ENCODE results near the gene UBXN10. TPM values are rescaled to one million over a fixed set of nuclear protein-coding genes. Genes with fewer than 3 reads are reported as not detected.

Gene UBXN10
- total RNA-seq, 2 experiments from 2014 or later, result 0.22 to 0.44 TPM

GRCh38 chr1:20191266-20191825 lies 5.5 kb downstream of the UBXN10 start:
- POLR2A ChIA-PET, result no interaction called here
- H3K27me3 Mint-ChIP-seq, result peaks cover 5% of the 10 kb centered on the region
- CTCF ChIA-PET, result interaction anchor here (1.2 kb wide), 1 partner anchor 15 kb away, joined by 3 read pairs; no protein-coding TSS in a partner anchor

GRCh38 chr1:20192364-20192763 lies 6.5 kb downstream of the UBXN10 start:
- peaks cover 14% of the 10 kb centered on the region for H3K4me1 Mint-ChIP-seq (ENCODE audit: low read depth)
- peaks cover 5% of the 10 kb centered on the region for H3K27me3 Mint-ChIP-seq
- ATAC-seq (ENCODE audit: poor library complexity), result no peak
- POLR2A ChIA-PET, result no interaction called here
- H3K4me3 Mint-ChIP-seq, result no peak overlapping the region
- intact Hi-C loops (cut with DNase I, micrococcal nuclease), result loop anchor here in 1 of 2 experiments (10.0 kb wide), 1 partner anchor 218 kb away; the partner anchor contains the start of gene PLA2G2A
- no peak for DNase-seq
- Histone ChIP-seq H3K27ac (ENCODE audit: low read depth in 1 of 2, low read length in 2 of 2) (no peak overlapping the region), H3K36me3 (ENCODE audit: insufficient read depth, low read length) (no peaks in the 10 kb centered on the region), H3K27me3 (ENCODE audit: control insufficient read depth in 1 of 2, insufficient read depth in 2 of 2, low read length in 2 of 2) (peaks cover 0 to 2% of the 10 kb centered on the region in 2 experiments), H3K4me1 (ENCODE audit: insufficient read depth, low read length) (peaks cover 17% of the 10 kb centered on the region), H3K9me3 (ENCODE audit: control insufficient read depth in 1 of 2, insufficient read depth in 1 of 2, low read length in 2 of 2) (no peaks in the 10 kb centered on the region), H3K4me3 (ENCODE audit: low read length) (no peak overlapping the region)
- no peak overlapping the region for H3K27ac Mint-ChIP-seq
- H3K36me3 Mint-ChIP-seq (ENCODE audit: low read depth), result no peaks in the 10 kb centered on the region
- CTCF ChIA-PET, result no interaction called here
- TF ChIP-seq CTCF (IDR thresholded peaks at IDR 0.05), result no peak
- no peaks in the 10 kb centered on the region for H3K9me3 Mint-ChIP-seq

More at GRCh38 chr1:20191266-20191825, 5.5 kb downstream of the UBXN10 start:
- Mint-ChIP-seq H3K27ac (no peak overlapping the region), H3K4me3 (no peak overlapping the region), H3K4me1 (ENCODE audit: low read depth) (peaks cover 24% of the 10 kb centered on the region), H3K36me3 (ENCODE audit: low read depth) (no peaks in the 10 kb centered on the region), H3K9me3 (no peaks in the 10 kb centered on the region)
- Histone ChIP-seq H3K4me3 (ENCODE audit: low read length) (no peak overlapping the region), H3K36me3 (ENCODE audit: insufficient read depth, low read length) (no peaks in the 10 kb centered on the region), H3K27ac (ENCODE audit: low read depth in 1 of 2, low read length in 2 of 2) (no peak overlapping the region), H3K9me3 (ENCODE audit: control insufficient read depth in 1 of 2, insufficient read depth in 1 of 2, low read length in 2 of 2) (no peaks in the 10 kb centered on the region), H3K27me3 (ENCODE audit: control insufficient read depth in 1 of 2, insufficient read depth in 2 of 2, low read length in 2 of 2) (peaks cover 0 to 2% of the 10 kb centered on the region in 2 experiments), H3K4me1 (ENCODE audit: insufficient read depth, low read length) (peaks cover 27% of the 10 kb centered on the region)
- no peak for TF ChIP-seq CTCF (IDR thresholded peaks at IDR 0.05)
- ATAC-seq (ENCODE audit: poor library complexity) (no peak), DNase-seq (no peak)
- intact Hi-C loops (cut with DNase I, micrococcal nuclease), result loop anchor here in 1 of 2 experiments (10.0 kb wide), 1 partner anchor 217 kb away; the partner anchor contains the start of gene PLA2G2A

GRCh38 chr1:20192871-20193411 lies 7.0 kb downstream of the UBXN10 start:
- Mint-ChIP-seq H3K4me1 (ENCODE audit: low read depth) (peaks cover 8% of the 10 kb centered on the region), H3K36me3 (ENCODE audit: low read depth) (no peaks in the 10 kb centered on the region), H3K4me3 (no peak overlapping the region), H3K27me3 (peaks cover 5% of the 10 kb centered on the region), H3K27ac (no peak overlapping the region), H3K9me3 (no peaks in the 10 kb centered on the region)
- no peak overlapping the region for H3K4me3 ChIP-seq (ENCODE audit: low read length)
- no peak for DNase-seq
- no peaks in the 10 kb centered on the region for H3K9me3 ChIP-seq (ENCODE audit: control insufficient read depth in 1 of 2, insufficient read depth in 1 of 2, low read length in 2 of 2)
- peaks cover 0 to 2% of the 10 kb centered on the region in 2 experiments for H3K27me3 ChIP-seq (ENCODE audit: control insufficient read depth in 1 of 2, insufficient read depth in 2 of 2, low read length in 2 of 2)
- TF ChIP-seq CTCF (IDR thresholded peaks at IDR 0.05), result no peak
- POLR2A ChIA-PET, result no interaction called here
- CTCF ChIA-PET, result interaction anchor here (0.9 to 1.0 kb wide), 2 partner anchors 13 to 41 kb away, joined by 3 read pairs; no protein-coding TSS in a partner anchor
- ATAC-seq (ENCODE audit: poor library complexity), result no peak
- H3K4me1 ChIP-seq (ENCODE audit: insufficient read depth, low read length), result peaks cover 12% of the 10 kb centered on the region
- no peak overlapping the region for H3K27ac ChIP-seq (ENCODE audit: low read depth in 1 of 2, low read length in 2 of 2)
- no peaks in the 10 kb centered on the region for H3K36me3 ChIP-seq (ENCODE audit: insufficient read depth, low read length)
- intact Hi-C loops (cut with DNase I, micrococcal nuclease), result loop anchor here in 1 of 2 experiments (10.0 kb wide), 1 partner anchor 218 kb away; the partner anchor contains the start of gene PLA2G2A

Measured in CD4-positive, alpha-beta T cell (primary cell).